Keratinocyte (primary cell): Measurements from ENCODE around the gene CETN1. TPM values are rescaled to one million over a fixed set of nuclear protein-coding genes. Genes with fewer than 3 reads are reported as not detected.

ENCODE experiments used
- DNase-seq: peaks from one replicate; pipeline ENCODE4 v3.0.0-alpha.2; 2011; ENCODE audit warnings: low read depth, missing footprints, low spot score
- FAIRE-seq: peaks from 2 replicates; lab custom pipeline; 2011; peaks lifted over from hg19 to GRCh38; lab: Jason Lieb, UNC
- H2AFZ ChIP-seq: 2 replicates; pipeline ENCODE4 v1.6.0; 2012; ENCODE audit warnings: low read length, control low read depth, inconsistent platforms; ENCODE audit not compliant: control insufficient read depth
- H3K27ac ChIP-seq: 2 replicates; pipeline ENCODE4 v1.5.1; 2011; ENCODE audit warnings: low read length; ENCODE audit not compliant: control insufficient read depth, insufficient read depth
- H3K27me3 ChIP-seq: 3 replicates; pipeline ENCODE4 v1.6.0; 2011; ENCODE audit warnings: low read length; ENCODE audit not compliant: control insufficient read depth, insufficient read depth; ENCODE audit errors: extremely low read depth
- H3K36me3 ChIP-seq, 2 experiments: 2 replicates in 1 of 2; 3 replicates in 1 of 2; pipeline ENCODE4 v1.5.1; 2011; ENCODE audit warnings: low read length in 2 of 2, mild to moderate bottlenecking in 1 of 2; ENCODE audit not compliant: control insufficient read depth in 2 of 2, insufficient read depth in 2 of 2; ENCODE audit errors: extremely low read depth in 1 of 2
- H3K4me1 ChIP-seq: 3 replicates; pipeline ENCODE4 v1.5.1; 2011; ENCODE audit warnings: low read length; ENCODE audit not compliant: control insufficient read depth, insufficient read depth; ENCODE audit errors: extremely low read depth
- H3K4me2 ChIP-seq: 3 replicates; pipeline ENCODE4 v1.6.0; 2011; ENCODE audit warnings: low read depth, low read length; ENCODE audit not compliant: control insufficient read depth, insufficient read depth; ENCODE audit errors: extremely low read depth
- H3K4me3 ChIP-seq, 3 experiments: fragments of 200-600 bp in 1 of 3; sonication (generic) in 1 of 3; 2 replicates in 2 of 3; 3 replicates in 1 of 3; pipeline ENCODE4 v1.5.1; 2011 to 2016; ENCODE audit warnings: low read length in 3 of 3, mild to moderate bottlenecking in 3 of 3, control low read depth in 2 of 3, inconsistent platforms in 1 of 3, low read depth in 1 of 3, mixed read lengths in 1 of 3, mixed run types in 1 of 3, moderate library complexity in 1 of 3; ENCODE audit not compliant: control insufficient read depth in 2 of 3, insufficient read depth in 2 of 3; ENCODE audit errors: extremely low read depth in 1 of 3
- H3K79me2 ChIP-seq: 2 replicates; pipeline ENCODE4 v1.6.0; 2012; ENCODE audit warnings: low read length; ENCODE audit not compliant: control insufficient read depth, insufficient read depth
- H3K9ac ChIP-seq: 3 replicates; pipeline ENCODE4 v1.6.0; 2011; ENCODE audit warnings: low read length; ENCODE audit not compliant: control insufficient read depth, insufficient read depth; ENCODE audit errors: extremely low read depth
- H3K9me1 ChIP-seq: 3 replicates; pipeline ENCODE4 v1.6.0; 2011; ENCODE audit warnings: low read length; ENCODE audit not compliant: control insufficient read depth, insufficient read depth; ENCODE audit errors: extremely low read depth
- H3K9me3 ChIP-seq: 2 replicates; pipeline ENCODE4 v1.5.1; 2012; ENCODE audit warnings: low read depth, low read length; ENCODE audit not compliant: control insufficient read depth
- H4K20me1 ChIP-seq: 3 replicates; pipeline ENCODE4 v1.6.0; 2011; ENCODE audit warnings: low read length; ENCODE audit not compliant: control insufficient read depth, insufficient read depth; ENCODE audit errors: extremely low read depth
- EZH2 ChIP-seq: IDR thresholded peaks from one replicate; pipeline ENCODE4 v1.6.1; 2012; ENCODE audit warnings: inconsistent platforms, mild to moderate bottlenecking, low read length, moderate library complexity
- dilution Hi-C: fragments of 300-500 bp; cut with MboI; formaldehyde crosslinking; loops from one replicate; pipeline ENCODE4 v1.7.0; 2020; ENCODE audit warnings: low sequenced_read_pairs; ENCODE audit not compliant: extremely low pct_ligation_motif_present
- polyA plus RNA-seq, 5 experiments: library from polyadenylated mRNA; depleted of rRNA in 3 of 5; stranded (reverse) in 3 of 5; stranded (forward) in 1 of 5; unstranded in 1 of 5; fragments of >200 nt; gene quantifications; 1 replicate in 1 of 5; 2 replicates in 3 of 5; 3 replicates in 1 of 5; pipeline versions ENCODE4 v1.2.1 to v1.2.3, GENCODE V29; 2011 to 2012; ENCODE audit warnings: missing spikeins in 2 of 5, low read depth in 1 of 5, low replicate concordance in 1 of 5
- TF ChIP-seq, protein P1 (sequence below), 3 experiments: IDR thresholded peaks in 1 of 3; conservative IDR thresholded peaks in 1 of 3; optimal IDR thresholded peaks in 1 of 3; 2 replicates in 2 of 3; 3 replicates in 1 of 3; pipeline versions ENCODE3 to v1.5.1; 2011; ENCODE audit warnings: low read length in 3 of 3, mild to moderate bottlenecking in 3 of 3, moderate library complexity in 2 of 3, control low read depth in 1 of 3, inconsistent platforms in 1 of 3; ENCODE audit not compliant: insufficient read depth in 2 of 3; ENCODE audit errors: extremely low read depth in 1 of 3

Gene CETN1
- polyA plus RNA-seq, 1 donor (not counting 4 experiments of a cell fraction or from before 2014, with no cell fraction given): not detected

DNA sequence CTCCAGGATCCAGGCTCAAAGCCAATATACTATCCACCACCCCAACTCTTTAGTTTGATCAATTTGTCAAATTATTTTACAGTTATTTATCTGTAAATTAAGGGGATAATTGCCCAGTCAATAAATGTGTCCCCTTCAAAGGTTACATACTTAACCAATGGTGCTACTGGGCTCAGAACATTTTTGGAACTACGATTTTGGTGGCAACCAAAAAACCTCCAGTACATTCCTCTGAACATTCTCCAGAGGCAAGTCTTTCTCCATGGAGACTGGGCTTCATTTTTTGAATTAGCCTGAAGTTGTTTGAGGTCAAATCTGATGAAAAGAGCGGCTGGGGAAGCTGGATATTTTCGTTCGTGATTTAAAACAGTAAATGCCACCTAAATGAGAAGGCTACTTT, 14.9 kb downstream of the CETN1 start:
- dilution Hi-C loops: no loop called here
- FAIRE-seq: no peak
- no peaks in the 10 kb centered on the region for H3K27me3 ChIP-seq
- no peaks in the 10 kb centered on the region for H3K9me3 ChIP-seq
- no peak overlapping the region for H3K4me2 ChIP-seq
- H3K79me2 ChIP-seq: no peaks in the 10 kb centered on the region
- H3K9ac ChIP-seq: no peak overlapping the region
- H2AFZ ChIP-seq: no peak overlapping the region
- H3K4me1 ChIP-seq: no peaks in the 10 kb centered on the region
- no peak for DNase-seq
- no peaks in the 10 kb centered on the region for H3K36me3 ChIP-seq
- no peak overlapping the region for H3K4me3 ChIP-seq
- TF ChIP-seq, protein P1, sequence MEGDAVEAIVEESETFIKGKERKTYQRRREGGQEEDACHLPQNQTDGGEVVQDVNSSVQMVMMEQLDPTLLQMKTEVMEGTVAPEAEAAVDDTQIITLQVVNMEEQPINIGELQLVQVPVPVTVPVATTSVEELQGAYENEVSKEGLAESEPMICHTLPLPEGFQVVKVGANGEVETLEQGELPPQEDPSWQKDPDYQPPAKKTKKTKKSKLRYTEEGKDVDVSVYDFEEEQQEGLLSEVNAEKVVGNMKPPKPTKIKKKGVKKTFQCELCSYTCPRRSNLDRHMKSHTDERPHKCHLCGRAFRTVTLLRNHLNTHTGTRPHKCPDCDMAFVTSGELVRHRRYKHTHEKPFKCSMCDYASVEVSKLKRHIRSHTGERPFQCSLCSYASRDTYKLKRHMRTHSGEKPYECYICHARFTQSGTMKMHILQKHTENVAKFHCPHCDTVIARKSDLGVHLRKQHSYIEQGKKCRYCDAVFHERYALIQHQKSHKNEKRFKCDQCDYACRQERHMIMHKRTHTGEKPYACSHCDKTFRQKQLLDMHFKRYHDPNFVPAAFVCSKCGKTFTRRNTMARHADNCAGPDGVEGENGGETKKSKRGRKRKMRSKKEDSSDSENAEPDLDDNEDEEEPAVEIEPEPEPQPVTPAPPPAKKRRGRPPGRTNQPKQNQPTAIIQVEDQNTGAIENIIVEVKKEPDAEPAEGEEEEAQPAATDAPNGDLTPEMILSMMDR (optimal IDR thresholded peaks at IDR 0.05 in 1 of 3, IDR thresholded peaks at IDR 0.05 in 1 of 3, conservative IDR thresholded peaks at IDR 0.05 in 1 of 3; ENCODE audit: extremely low read depth in 1 of 3, insufficient read depth in 2 of 3, low read length in 3 of 3): no peak
- no peak for TF ChIP-seq EZH2
- H3K27ac ChIP-seq: no peak overlapping the region
- no peaks in the 10 kb centered on the region for H3K9me1 ChIP-seq
- no peaks in the 10 kb centered on the region for H4K20me1 ChIP-seq

DNA sequence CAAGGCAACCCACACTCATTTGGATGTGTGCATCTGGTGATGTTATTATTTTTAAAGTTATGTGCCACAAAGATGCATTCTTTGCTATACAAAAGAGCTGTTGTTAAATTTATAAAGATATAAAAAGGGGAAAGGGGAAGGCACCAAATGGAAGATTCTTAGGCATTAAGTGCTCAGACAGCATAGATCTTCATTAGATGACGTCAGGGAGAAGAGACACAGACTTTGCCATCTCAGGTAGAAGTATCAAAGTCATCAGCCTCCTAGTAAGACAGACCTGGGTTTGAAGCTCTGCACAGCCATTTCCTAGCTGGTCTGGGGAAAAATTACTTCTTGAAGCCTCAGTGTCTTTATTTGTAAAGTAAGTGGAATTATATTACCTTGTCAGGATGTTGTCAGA, 15.4 kb downstream of the CETN1 start:
- H2AFZ ChIP-seq: no peak overlapping the region
- no peaks in the 10 kb centered on the region for H4K20me1 ChIP-seq
- H3K27ac ChIP-seq: no peak overlapping the region
- H3K4me3 ChIP-seq: no peak overlapping the region
- no peaks in the 10 kb centered on the region for H3K36me3 ChIP-seq
- DNase-seq (no peak), FAIRE-seq (no peak)
- H3K9ac ChIP-seq: no peak overlapping the region
- no peaks in the 10 kb centered on the region for H3K27me3 ChIP-seq
- no peaks in the 10 kb centered on the region for H3K79me2 ChIP-seq
- no peaks in the 10 kb centered on the region for H3K4me1 ChIP-seq
- dilution Hi-C loops: no loop called here
- H3K9me1 ChIP-seq: no peaks in the 10 kb centered on the region
- H3K9me3 ChIP-seq: no peaks in the 10 kb centered on the region
- TF ChIP-seq, protein P1 (optimal IDR thresholded peaks at IDR 0.05 in 1 of 3, IDR thresholded peaks at IDR 0.05 in 1 of 3, conservative IDR thresholded peaks at IDR 0.05 in 1 of 3; ENCODE audit: extremely low read depth in 1 of 3, insufficient read depth in 2 of 3, low read length in 3 of 3): no peak
- TF ChIP-seq EZH2: no peak
- H3K4me2 ChIP-seq: no peak overlapping the region
